Stimulated activated CD8-positive, alpha-beta memory T cell treated with anti-CD3 and anti-CD28 coated beads, Interleukin-7, amount 100 ng/mL, for 48 hours (primary cell): ENCODE results near the gene EDA.
"Not testable (repeated sequence)": the region's sequence is repeated elsewhere in the genome, so short reads cannot be mapped to it uniquely, and the experiment has no call there.

ENCODE experiments used
- DNase-seq, 2 donors: peaks; one replicate each; pipeline ENCODE4 v3.0.0-alpha.2; 2020; ENCODE audit warnings: low read depth in 1 of 2; ENCODE audit errors: extremely low read depth in 1 of 2

The EDA gene

DNA sequence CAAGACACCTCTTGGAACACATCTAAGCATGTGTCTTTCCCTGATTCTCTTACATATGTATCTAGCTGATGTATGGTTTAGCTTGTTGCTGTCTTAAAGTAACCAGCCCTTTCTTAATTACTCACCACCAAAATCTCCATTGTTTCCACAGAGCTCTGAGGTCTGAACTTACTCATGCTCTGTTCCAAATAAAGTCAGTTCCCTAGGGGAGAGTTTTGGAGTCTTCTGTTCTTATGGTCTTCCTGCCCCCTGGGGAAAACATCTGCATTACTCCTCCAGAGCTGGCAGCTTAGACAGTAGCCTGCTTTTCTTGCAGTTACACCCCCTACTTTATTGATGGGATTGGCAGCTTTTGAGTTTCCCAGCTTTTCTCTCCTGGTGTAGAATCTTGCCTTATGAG is 125.8 kb downstream of the EDA start:
- DNase-seq = no peak

- no peak for DNase-seq
Measured at GRCh38 chrX:69746051-69746450, 130.1 kb downstream of the EDA start.

DNA sequence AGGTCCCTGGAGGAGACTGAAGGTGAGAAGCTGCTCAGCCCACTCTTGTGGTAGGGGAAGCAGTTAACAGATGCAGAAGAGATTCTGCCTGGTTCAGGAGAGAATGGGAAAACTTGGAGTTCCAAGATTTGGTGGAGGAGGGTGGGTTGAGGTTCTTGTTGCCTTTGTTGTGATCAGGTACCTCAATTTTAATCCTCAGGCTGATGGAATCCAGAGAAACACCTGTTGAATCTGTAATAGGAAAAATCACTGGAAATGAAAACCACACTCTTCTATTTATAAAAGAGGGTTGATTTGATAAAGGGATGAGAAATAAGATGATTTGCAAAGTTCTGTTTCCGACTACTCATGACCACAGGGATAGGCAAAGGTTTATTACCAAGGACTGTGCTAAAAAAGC is 132.1 kb downstream of the EDA start:
- DNase-seq = no peak

DNA sequence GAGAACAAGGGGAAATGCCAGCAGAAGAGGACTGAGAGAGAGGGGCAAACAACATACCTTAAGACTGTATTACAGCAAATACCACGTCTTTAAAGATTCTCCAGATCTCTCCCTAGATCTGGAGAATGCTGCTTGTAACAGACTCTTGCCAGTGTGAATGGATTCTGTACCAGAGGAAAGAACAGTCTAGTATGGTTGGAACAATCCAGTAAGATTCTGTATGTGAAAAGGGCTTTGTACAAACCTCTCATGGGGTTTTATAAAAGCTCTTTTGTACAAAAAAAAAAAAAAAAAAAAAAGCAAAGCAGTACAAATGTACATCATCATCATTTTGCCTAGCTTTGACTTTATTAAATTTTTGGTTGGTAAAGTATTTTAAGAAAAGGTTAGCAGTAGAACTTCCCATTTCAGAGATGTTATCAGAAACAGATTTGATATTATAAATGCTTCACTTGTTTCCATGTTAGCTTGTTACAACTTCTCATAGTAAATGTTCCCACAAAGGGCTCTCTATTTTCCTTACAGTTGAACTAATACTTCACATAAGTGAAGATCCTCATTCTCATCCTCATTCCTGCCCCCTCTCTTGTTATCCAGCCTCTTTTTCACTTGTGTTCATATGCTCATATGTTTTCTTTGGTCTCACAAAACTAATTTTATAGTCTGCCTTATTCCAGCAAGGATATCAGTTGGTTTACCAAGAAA is 144.2 kb downstream of the EDA start:
- DNase-seq = no peak

- no peak for DNase-seq
Measured at GRCh38 chrX:69761633-69762032, 145.7 kb downstream of the EDA start.

- DNase-seq = no peak
Measured at GRCh38 chrX:69762340-69762739, 146.4 kb downstream of the EDA start.

- no peak for DNase-seq
Measured at GRCh38 chrX:69793260-69793935, 177.5 kb downstream of the EDA start.

- DNase-seq = no peak
Measured at GRCh38 chrX:69795702-69796101, 179.8 kb downstream of the EDA start.

- no peak for DNase-seq
Measured at GRCh38 chrX:69807400-69807799, 191.5 kb downstream of the EDA start.

DNA sequence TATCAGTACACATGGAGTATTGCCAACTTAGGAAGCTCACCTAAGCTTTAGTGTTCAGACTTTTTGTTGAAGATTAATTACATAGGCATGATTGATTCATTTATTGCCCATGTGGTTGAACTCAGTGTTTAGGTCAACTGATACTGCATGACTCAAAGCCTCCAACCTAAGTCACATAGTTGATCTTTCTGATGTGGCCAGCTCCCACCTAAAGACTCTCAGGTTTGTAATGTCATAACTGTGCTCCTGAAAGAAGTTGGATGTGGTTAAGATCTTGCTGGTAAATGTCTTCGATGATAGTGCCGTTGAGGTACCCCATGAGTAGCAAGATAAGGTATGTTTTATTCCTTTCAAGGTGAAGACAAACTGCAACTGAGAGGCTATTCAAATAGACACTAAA is 192.5 kb downstream of the EDA start:
- DNase-seq = no peak

GRCh38 chrX:69813677-69814076 is 197.8 kb downstream of the EDA start:
- no peak for DNase-seq

DNA sequence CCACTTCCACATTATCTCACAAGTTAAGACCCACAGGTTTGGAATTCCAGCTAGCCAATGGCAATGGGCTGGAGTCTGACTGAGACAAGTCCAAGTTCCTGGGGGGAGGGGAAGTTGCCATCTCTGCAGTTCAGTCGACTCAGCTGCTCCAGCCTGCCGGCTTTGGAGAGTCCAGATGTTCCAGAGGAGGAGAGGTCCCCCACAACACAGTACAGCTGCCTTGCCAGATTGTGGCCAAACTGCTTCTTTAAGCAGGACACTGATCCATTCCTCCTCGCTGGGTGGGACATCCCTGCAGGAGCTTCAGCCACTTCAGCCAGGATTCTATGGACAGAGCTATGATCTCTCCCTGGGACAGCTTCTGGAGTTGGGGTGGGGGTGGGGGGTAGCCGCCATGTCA is 199.2 kb downstream of the EDA start:
- no peak for DNase-seq

DNA sequence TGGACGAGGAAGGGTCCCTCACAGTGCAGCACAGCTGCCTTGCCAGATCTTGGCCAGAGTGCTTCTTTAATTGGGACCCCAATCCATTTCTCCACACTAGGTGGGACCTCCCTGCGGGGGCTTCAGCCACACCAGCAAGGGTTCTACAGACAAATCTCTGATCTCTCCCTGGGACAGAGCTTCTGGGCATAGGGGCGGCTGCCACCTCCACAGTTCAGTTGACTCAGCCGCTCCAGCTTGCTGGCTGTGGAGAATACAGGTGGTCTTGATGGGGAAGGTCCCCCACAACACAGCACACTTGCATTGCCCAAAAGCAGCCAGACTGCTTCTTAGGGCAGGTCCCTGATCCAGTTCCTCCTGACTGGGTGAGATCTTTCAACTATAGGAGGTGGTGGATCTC is 199.6 kb downstream of the EDA start:
- no peak for DNase-seq

- no peak for DNase-seq
Measured at GRCh38 chrX:69844636-69845035, 228.7 kb downstream of the EDA start.

DNA sequence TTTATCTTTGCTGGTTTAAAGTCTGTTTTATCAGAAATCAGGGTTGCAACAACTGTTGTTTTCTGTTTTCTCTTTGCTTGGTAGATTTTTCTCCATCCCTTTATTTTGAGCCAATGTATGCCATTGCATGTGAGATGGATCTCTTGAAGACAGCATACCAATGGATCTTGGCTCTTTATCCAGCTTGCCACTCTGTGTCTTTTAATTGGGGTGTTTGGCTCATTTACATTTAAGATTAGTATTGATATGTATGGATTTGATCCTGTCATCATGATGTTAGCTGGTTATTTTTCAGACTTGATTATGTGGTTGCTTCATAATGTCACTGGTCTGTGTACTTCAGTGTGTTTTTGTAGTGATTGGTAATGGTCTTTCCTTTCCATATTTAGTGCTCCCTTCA is 244.1 kb downstream of the EDA start:
- DNase-seq = not testable (repeated sequence)

DNA sequence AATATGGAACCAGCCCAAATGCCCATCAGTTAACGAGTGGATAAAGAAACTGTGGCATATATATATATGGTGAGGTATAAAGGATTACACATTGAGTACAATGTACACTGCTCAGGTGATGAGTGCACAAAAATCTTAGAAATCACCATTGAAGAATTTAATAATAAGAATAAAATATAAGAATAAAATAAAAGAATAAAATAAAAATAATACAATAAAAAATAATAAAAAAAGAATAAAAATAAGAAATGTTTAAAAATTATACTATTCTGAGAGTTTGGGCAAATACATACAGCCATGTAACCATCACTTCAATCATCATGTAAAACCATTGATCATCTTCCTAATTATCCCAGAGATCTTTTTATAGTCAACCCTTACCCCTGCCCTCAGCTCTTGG is 260.3 kb downstream of the EDA start:
- DNase-seq = no peak

DNA sequence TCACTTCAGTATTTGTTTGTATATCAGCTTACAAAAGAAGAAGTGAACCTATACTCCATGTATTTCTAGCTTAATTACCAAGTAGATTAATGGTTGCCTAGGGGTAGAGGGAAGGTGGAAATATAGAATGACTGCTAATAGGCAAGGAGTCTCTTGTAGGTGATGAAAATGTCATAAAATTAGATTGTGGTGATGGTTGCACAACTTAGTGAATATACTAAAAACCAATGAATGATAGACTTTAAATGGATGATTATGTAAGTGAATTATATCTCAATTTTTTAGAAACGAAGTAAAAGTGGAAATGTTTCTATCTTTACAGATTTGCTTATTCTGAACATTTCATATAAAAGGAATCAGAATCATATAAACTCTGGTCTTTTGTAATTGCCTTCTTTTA is 268.3 kb downstream of the EDA start:
- DNase-seq = no peak

- DNase-seq = no peak
Measured at GRCh38 chrX:69896046-69896445, 280.1 kb downstream of the EDA start.

- no peak for DNase-seq
Measured at GRCh38 chrX:69900491-69900890, 284.6 kb downstream of the EDA start.

DNA sequence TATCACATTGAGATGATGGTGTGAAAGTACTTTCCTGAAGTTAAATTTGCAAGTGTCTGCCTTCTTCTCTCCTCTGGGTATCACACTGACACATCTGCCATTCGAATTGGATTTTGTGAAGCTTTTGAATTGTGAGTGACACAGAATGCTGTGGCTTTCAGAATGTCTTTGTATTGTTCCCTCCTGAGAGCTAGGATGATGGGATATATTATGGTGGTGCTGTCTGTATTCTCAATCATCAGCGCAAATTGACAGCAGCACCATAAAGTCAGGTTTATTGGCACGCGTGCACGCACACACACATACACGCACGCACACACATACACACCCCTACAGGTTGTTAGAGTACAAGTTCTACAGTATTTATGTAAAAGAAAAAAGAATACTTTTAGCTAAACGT is 290.5 kb downstream of the EDA start:
- no peak for DNase-seq

GRCh38 chrX:69914781-69915180 is 298.9 kb downstream of the EDA start:
- DNase-seq = no peak

DNA sequence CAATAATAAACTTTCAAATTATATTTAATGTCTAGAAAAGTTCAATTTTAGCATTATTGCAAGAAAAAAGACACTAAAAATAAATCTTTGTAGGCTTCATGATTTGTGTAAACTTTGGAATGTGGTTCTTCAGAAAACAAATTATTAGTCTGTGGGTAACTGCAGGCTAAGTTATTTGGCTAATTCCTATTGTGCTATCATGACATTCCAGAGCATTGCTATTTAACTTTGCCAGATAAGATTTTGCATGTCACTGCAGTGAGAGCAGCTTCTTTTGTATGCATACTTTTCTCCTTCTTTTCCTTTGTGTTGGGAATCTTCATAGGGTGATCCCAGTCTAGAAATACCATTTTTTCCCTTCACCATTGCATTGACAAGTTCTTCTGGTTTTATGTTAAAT is 303.8 kb downstream of the EDA start:
- DNase-seq = no peak

DNA sequence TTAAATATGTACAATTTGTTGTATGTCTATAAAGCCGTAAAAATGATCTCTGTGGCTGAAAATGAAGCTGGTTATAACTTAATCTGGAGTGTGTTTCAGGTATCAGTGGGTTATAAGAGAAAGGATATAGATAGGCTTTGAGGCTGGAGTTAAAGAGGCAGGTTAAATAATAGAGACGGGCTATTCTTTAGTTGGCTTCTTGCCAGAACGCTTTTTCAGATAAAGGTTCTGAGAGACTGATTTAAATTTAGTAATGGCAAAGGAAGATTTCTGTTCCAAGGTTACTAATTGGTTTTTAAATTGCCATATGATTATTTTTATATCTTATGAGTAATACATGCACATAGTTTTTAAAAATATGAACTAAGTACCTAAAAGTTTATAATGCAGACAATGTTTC is 316.4 kb downstream of the EDA start:
- DNase-seq = no peak
